HCT116 (cell line): ENCODE measurements around the gene PIGBOS1. TPM values are rescaled to one million over a fixed set of nuclear protein-coding genes. Genes with fewer than 3 reads are reported as not detected.

Experiments
- ATAC-seq: fragments of 200-7000 bp; cut with Tn5 transposase; 2 replicates; pipeline ENCODE4 v1.9.1; 2020; ENCODE audit warnings: mild to moderate bottlenecking, moderate library complexity
- BruUV-seq: library from RNA; stranded (reverse); fragments of 400-500 nt; replicated peaks from 2 replicates; lab custom pipeline; 2021; lab: Mats Ljungman, UMichigan
- CTCF ChIA-PET: fragments of 300-600 bp; sonication (Branson Sonifier 250); formaldehyde crosslinking; loops from one replicate; lab custom pipeline; 2021; ENCODE audit warnings: antibody characterized with exemption; lab: Charles Lee
- POLR2A ChIA-PET: fragments of 300-600, 350-600 bp; sonication (Branson Sonifier 250); formaldehyde crosslinking; loops from one replicate; lab custom pipeline; 2021; ENCODE audit warnings: antibody characterized with exemption; lab: Charles Lee
- RAD21 ChIA-PET, 2 experiments: fragments of 300-600 bp; sonication (Branson Sonifier 250); formaldehyde crosslinking; loops; one replicate each; lab custom pipeline; 2023; ENCODE audit warnings: low total read pairs in 2 of 2; ENCODE audit not compliant: uncharacterized antibody in 2 of 2, unreplicated experiment in 2 of 2, low non-redundant PET in 1 of 2; lab: Charles Lee
- DNase-seq: peaks from one replicate; pipeline ENCODE4 v3.0.0-alpha.2; 2010; ENCODE audit warnings: low read depth, low spot score
- H2AFZ ChIP-seq: fragments of 200-600 bp; shearing (Covaris generic), sonication (generic); 2 replicates; pipeline ENCODE4 v1.6.1; 2017; ENCODE audit warnings: low read depth, mixed run types, mixed read lengths, antibody characterized with exemption, low read length; ENCODE audit not compliant: poor library complexity, severe bottlenecking
- H3K27ac ChIP-seq: 2 replicates; pipeline ENCODE4 v1.5.1; 2012; ENCODE audit warnings: low read depth, low read length
- H3K27me3 ChIP-seq: fragments of 200-600 bp; sonication (generic); 2 replicates; pipeline ENCODE4 v1.6.1; 2016; ENCODE audit warnings: mixed run types, low read length, mixed read lengths; ENCODE audit not compliant: insufficient read depth
- H3K36me3 ChIP-seq, 2 experiments: fragments of 200-500 bp in 1 of 2; fragments of 200-600 bp in 1 of 2; sonication (Bioruptor generic) in 1 of 2; sonication (generic) in 1 of 2; 2 replicates each; pipeline versions ENCODE4 v1.5.1 to v1.6.1; 2014 to 2016; ENCODE audit warnings: low read length in 2 of 2, inconsistent platforms in 1 of 2, mixed read lengths in 1 of 2, mixed run types in 1 of 2; ENCODE audit not compliant: insufficient read depth in 2 of 2, control insufficient read depth in 1 of 2
- H3K4me1 ChIP-seq, 2 experiments: fragments of 200-600 bp in 1 of 2; sonication (generic) in 1 of 2; 2 replicates each; pipeline versions ENCODE4 v1.5.1 to v1.6.1; 2012 to 2017; ENCODE audit warnings: low read length in 2 of 2, inconsistent platforms in 1 of 2, mild to moderate bottlenecking in 1 of 2, mixed read lengths in 1 of 2, mixed run types in 1 of 2, moderate library complexity in 1 of 2; ENCODE audit not compliant: insufficient read depth in 2 of 2, control insufficient read depth in 1 of 2
- H3K4me2 ChIP-seq: fragments of 200-600 bp; sonication (generic); 2 replicates; pipeline ENCODE4 v1.6.1; 2017; ENCODE audit warnings: mixed run types, low read length, mixed read lengths
- H3K4me3 ChIP-seq, 2 experiments: fragments of 200-600 bp in 1 of 2; sonication (generic) in 1 of 2; replicated peaks in 1 of 2; 2 replicates each; pipeline ENCODE4 v1.5.1; 2011 to 2016; ENCODE audit warnings: low read length in 2 of 2, control low read depth in 1 of 2, low read depth in 1 of 2, mild to moderate bottlenecking in 1 of 2, mixed read lengths in 1 of 2, mixed run types in 1 of 2
- H3K79me2 ChIP-seq: fragments of 200-600 bp; sonication (generic); 2 replicates; pipeline ENCODE4 v1.6.1; 2017; ENCODE audit warnings: mild to moderate bottlenecking, mixed run types, low read length, moderate library complexity, mixed read lengths; ENCODE audit not compliant: insufficient read depth
- H3K9ac ChIP-seq: fragments of 200-600 bp; sonication (generic); 2 replicates; pipeline ENCODE4 v1.6.1; 2016; ENCODE audit warnings: low read length, mixed read lengths
- H3K9me2 ChIP-seq: fragments of 200-600 bp; sonication (generic), shearing (Covaris generic); 2 replicates; pipeline ENCODE4 v1.6.1; 2017; ENCODE audit warnings: mixed run types, mild to moderate bottlenecking, moderate library complexity; ENCODE audit not compliant: insufficient read depth
- H3K9me3 ChIP-seq, 2 experiments: fragments of 200-500 bp in 1 of 2; fragments of 200-600 bp in 1 of 2; sonication (Bioruptor generic) in 1 of 2; sonication (generic) in 1 of 2; 2 replicates each; pipeline ENCODE4 v1.6.1; 2014 to 2017; ENCODE audit warnings: low read length in 2 of 2, mixed read lengths in 2 of 2, inconsistent platforms in 1 of 2, low read depth in 1 of 2, mild to moderate bottlenecking in 1 of 2, mixed run types in 1 of 2, moderate library complexity in 1 of 2; ENCODE audit not compliant: control insufficient read depth in 1 of 2, insufficient read depth in 1 of 2
- H4K20me1 ChIP-seq: fragments of 200-600 bp; sonication (generic), shearing (Covaris generic); 2 replicates; pipeline ENCODE4 v1.6.1; 2017; ENCODE audit warnings: mixed run types, mild to moderate bottlenecking, moderate library complexity; ENCODE audit not compliant: insufficient read depth
- ATF3 ChIP-seq: IDR thresholded peaks from 2 replicates; pipeline ENCODE4 v1.6.1; 2012
- CBX3 ChIP-seq: IDR thresholded peaks from 2 replicates; pipeline ENCODE4 v1.6.1; 2012; ENCODE audit warnings: low read depth
- CEBPB ChIP-seq: IDR thresholded peaks from 2 replicates; pipeline ENCODE4 v1.6.1; 2012; ENCODE audit warnings: low read depth
- EGR1 ChIP-seq: IDR thresholded peaks from 2 replicates; pipeline ENCODE4 v1.6.1; 2012; ENCODE audit warnings: low read depth
- EZH2 ChIP-seq: fragments of 200-600 bp; sonication (generic); IDR thresholded peaks from 2 replicates; pipeline ENCODE4 v1.6.1; 2017; ENCODE audit warnings: antibody characterized with exemption, mixed run types
- MAX ChIP-seq: IDR thresholded peaks from 2 replicates; pipeline ENCODE4 v1.6.1; 2012
- POLR2A ChIP-seq: IDR thresholded peaks from 2 replicates; pipeline ENCODE4 v1.7.0; 2011; ENCODE audit warnings: borderline replicate concordance; ENCODE audit not compliant: insufficient read depth, insufficient read length; ENCODE audit errors: extremely low read depth
- POLR2AphosphoS5 ChIP-seq: IDR thresholded peaks from 2 replicates; pipeline ENCODE4 v1.6.1; 2011; ENCODE audit warnings: mild to moderate bottlenecking, low read depth, low read length, moderate library complexity
- RAD21 ChIP-seq: IDR thresholded peaks from 2 replicates; pipeline ENCODE4 v1.6.1; 2012; ENCODE audit warnings: low read depth, mild to moderate bottlenecking
- SIN3A ChIP-seq: IDR thresholded peaks from 2 replicates; pipeline ENCODE4 v1.6.1; 2012; ENCODE audit warnings: low read depth
- SP1 ChIP-seq: IDR thresholded peaks from 2 replicates; pipeline ENCODE4 v1.6.1; 2012; ENCODE audit warnings: low read depth
- TCF7L2 ChIP-seq: IDR thresholded peaks from 2 replicates; pipeline ENCODE4 v1.7.0; 2011; ENCODE audit warnings: borderline replicate concordance, inconsistent platforms; ENCODE audit not compliant: insufficient read depth, insufficient read length; ENCODE audit errors: extremely low read depth
- ZBTB33 ChIP-seq: IDR thresholded peaks from 2 replicates; pipeline ENCODE4 v1.6.1; 2011; ENCODE audit warnings: mild to moderate bottlenecking, low read length, moderate library complexity; ENCODE audit not compliant: insufficient replicate concordance; ENCODE audit errors: extremely low read depth
- ZNF274 ChIP-seq: fragments of 200-500 bp; sonication (Bioruptor generic); IDR thresholded peaks from 2 replicates; pipeline ENCODE4 v1.6.1; 2014; ENCODE audit warnings: mild to moderate bottlenecking, low read depth, low read length, inconsistent platforms
- intact Hi-C: fragments of 100-400 bp; cut with micrococcal nuclease; formaldehyde crosslinking; loops from 2 replicates; pipeline ENCODE4 v1.10.0; 2022
- total RNA-seq: library from RNA; stranded (reverse); gene quantifications from one replicate; pipeline ENCODE4 v1.2.1, GENCODE V29; 2021; ENCODE audit not compliant: unreplicated experiment

The PIGBOS1 gene
- total RNA-seq, 1 experiment from 2014 or later: 15.3 TPM

GRCh38 chr15:55289746-55290527 lies 29.0 kb downstream of the PIGBOS1 start, which contains the start of gene RAB27A:
Gene RAB27A, minus strand, starts transcription at chr15:55289813. Its CDS starts 54,879 bp downstream, at chr15:55234934.
- no peaks in the 10 kb centered on the region for H3K36me3 ChIP-seq
- RAD21 ChIA-PET: interaction anchor here (1.1 to 1.2 kb wide), 2 partner anchors 73 kb away, joined by 4 to 9 read pairs; no protein-coding TSS in a partner anchor
- DNase-seq (peak; percentile 28), ATAC-seq (peak; percentile 89)
- H3K27ac ChIP-seq: peak within 1 kb of the TSS; percentile 58
- no TSS peak for BruUV-seq
- POLR2A ChIA-PET: no interaction called here
- no peaks in the 10 kb centered on the region for H3K79me2 ChIP-seq
- H3K9me2 ChIP-seq: no peaks in the 10 kb centered on the region
- H3K4me3 ChIP-seq: peak within 1 kb of the TSS; percentile 64 to 83
- TF ChIP-seq ZNF274: no peak
- TF ChIP-seq MAX: 0 out of 2 replicates have a peak, but pooled peaks have one; percentile 15
- TF ChIP-seq ATF3: no peak
- 0 out of 2 replicates have a peak, but pooled peaks have one; percentile 44 for TF ChIP-seq SIN3A
- H3K9ac ChIP-seq: peak within 1 kb of the TSS; percentile 67
- no peaks in the 10 kb centered on the region for H3K27me3 ChIP-seq
- H3K9me3 ChIP-seq: no peaks in the 10 kb centered on the region
- H3K4me2 ChIP-seq: peak within 1 kb of the TSS; percentile 99
- intact Hi-C loops: loop anchor here (1.0 kb wide), 1 partner anchor 73 kb away; no protein-coding TSS in a partner anchor
- H4K20me1 ChIP-seq: no peaks in the 10 kb centered on the region
- peak within 1 kb of the TSS; percentile 95 for H2AFZ ChIP-seq
- peaks cover 3 to 14% of the 10 kb centered on the region in 2 experiments; a peak in 3 of 4 replicates for H3K4me1 ChIP-seq
- CTCF ChIA-PET: no interaction called here

- no peaks in the 10 kb centered on the region for H3K9me2 ChIP-seq
- ChIA-PET RAD21 (no interaction called here), POLR2A (no interaction called here), CTCF (no interaction called here)
- no peaks in the 10 kb centered on the region for H4K20me1 ChIP-seq
- peak overlapping the region; percentile 64 to 83 for H3K4me3 ChIP-seq
- H3K4me1 ChIP-seq: peaks cover 3 to 14% of the 10 kb centered on the region in 2 experiments; a peak in 3 of 4 replicates
- H3K9me3 ChIP-seq: no peaks in the 10 kb centered on the region
- BruUV-seq: no TSS peak
- intact Hi-C loops: no loop called here
- H3K27me3 ChIP-seq: no peaks in the 10 kb centered on the region
- ATAC-seq (peak; percentile 47), DNase-seq (no peak)
- H3K79me2 ChIP-seq: no peaks in the 10 kb centered on the region
- peak overlapping the region; percentile 67 for H3K9ac ChIP-seq
- no peaks in the 10 kb centered on the region for H3K36me3 ChIP-seq
- no peak overlapping the region for H2AFZ ChIP-seq
- peak overlapping the region; percentile 99 for H3K4me2 ChIP-seq
- H3K27ac ChIP-seq: peak overlapping the region; percentile 58; the same call in 1 of the 2 replicates
- TF ChIP-seq SP1 (no peak), ZBTB33 (no peak), CEBPB (no peak), POLR2A (no peak), SIN3A (no peak), EGR1 (no peak), RAD21 (no peak), POLR2AphosphoS5 (no peak), EZH2 (no peak), TCF7L2 (no peak), CBX3 (no peak)
Observed at GRCh38 chr15:55289011-55289745, 29.7 kb downstream of the PIGBOS1 start.
